HG03139 (cell line): Measurements from ENCODE around the gene MOSMO.

Experiments used
- ATAC-seq: cut with Tn5 transposase; IDR thresholded peaks from one replicate; pipeline ENCODE4 v1.9.1; 2021; ENCODE audit not compliant: unreplicated experiment

Gene MOSMO

DNA sequence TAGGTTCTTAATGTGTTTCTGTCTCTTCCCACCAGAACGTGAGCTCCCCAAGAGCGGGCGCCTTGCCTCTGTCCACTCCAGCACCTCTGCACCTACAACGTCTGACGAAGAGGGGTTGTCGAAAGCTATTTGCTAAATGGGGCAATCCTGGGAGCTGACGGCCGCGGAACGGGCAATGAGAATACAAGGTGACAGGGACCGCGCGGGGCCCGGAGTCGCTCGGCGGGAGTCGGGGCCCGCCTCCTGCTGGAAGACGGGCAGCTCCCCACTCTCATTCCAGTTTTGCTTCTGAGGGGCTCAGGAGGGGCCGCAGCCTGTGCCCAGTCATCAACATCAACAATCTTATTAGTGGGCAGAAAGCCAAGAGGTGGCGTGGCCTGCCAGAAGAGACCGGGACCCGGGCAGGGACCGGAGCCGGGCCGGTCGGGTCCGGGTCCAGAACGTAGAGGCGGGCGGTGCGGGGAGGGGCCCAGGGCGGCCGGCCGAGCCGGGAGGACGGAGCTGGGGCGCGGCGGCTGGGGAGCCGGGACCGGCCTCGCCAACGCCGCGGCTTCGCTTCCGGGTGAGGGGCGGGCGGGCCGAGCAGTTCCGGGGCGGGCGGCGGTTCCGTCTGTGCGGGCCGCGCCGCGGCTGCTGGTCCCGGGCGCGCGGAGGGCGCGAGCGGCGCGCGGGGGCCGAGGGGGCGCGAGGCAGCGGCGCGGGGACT is at the start of gene MOSMO:
Gene MOSMO, plus strand, starts transcription at position 603 of the 706 bp plus-strand sequence. CDS start 191 bp downstream, outside the sequence.
- ATAC-seq = no peak

DNA sequence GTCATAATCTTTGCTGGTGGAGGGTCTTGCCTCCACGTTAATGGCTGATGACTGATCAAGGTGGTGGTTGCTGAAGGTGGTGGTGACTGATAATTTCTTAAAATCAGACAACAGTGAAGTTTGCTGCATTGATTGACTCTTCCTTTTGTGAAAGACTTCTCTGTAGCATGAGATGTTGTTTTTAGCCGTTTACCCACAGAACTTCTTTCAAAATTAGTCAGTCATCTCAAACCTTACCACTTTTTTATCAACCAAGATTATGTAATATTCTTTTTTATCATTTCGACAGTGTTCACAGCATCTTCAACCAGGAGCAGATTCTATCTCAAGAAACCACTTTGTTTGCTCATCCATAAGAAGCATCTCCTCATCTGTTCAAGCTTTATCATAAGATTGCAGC is 48.9 kb upstream of the MOSMO start:
- ATAC-seq = no peak

DNA sequence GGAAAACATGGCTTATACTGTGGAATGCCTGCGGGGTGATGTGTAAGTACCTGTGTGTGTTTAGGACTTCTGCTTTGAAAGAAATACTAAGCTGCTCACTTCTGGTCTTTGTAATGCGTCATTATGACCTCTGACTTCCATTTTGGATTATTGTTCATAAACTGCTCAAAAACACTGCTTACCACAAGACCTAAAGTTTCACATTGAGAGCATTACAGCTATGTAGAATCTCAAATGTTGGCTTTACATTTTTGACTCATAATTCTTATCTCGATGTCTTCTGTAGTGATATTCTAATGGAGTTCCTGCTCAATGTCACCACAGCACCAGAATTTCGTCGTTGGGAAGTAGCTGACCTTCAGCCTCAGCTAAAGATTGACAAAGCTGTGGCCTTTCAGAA is 45.4 kb upstream of the MOSMO start:
- no peak for ATAC-seq

DNA sequence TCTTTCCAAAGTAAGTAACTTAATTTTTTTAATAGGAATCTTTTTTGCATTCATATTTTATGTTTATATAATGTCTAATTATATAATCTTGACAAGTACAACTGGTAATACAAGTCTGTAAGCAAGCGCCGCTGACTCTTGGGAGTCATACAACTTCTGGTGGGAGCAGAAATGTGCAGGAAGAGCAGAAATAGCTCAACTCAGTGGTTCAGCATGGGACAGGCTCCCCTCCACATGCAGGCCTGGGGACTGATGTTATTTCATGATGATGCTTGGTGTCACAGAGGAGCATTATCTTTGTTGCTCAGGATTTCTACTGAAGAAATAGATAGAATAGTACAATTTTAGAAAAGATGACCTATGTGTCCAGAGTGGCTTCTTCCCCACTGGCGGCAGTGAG is 44.0 kb upstream of the MOSMO start:
- no peak for ATAC-seq

DNA sequence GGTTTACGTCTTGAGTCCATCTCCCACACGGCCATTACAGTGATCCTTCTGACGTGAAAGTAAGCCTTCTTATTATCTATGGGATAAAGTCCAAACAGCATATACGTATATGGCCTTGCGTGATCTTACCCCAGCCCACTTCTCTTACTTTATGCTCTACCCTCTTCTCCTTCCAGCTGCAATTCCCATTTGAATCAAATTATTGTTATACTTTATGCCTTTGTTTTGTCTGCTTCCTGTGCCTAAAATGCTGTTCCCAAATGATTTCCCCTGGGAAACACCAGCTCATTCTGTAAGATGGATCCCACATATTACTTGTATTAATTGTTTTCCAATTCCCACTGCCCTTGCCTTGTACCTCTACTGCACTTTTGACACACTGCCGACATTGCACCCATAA is 43.6 kb upstream of the MOSMO start:
- no peak for ATAC-seq

DNA sequence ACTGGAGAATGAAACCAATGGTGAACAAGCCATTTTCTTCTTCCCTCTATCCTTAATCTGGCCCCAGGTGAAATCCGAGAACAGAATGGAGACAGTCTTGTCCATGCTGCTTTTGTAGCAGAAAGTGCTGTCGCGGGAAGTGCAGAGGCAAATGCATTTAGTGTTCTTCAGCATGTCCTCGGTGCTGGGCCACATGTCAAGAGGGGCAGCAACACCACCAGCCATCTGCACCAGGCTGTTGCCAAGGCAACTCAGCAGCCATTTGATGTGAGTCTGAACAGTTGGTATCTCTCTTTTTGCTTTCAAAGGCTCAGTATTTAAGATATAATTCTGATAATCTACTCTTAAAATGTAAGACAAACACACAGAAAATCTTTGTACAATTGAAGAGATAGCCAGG is 36.1 kb upstream of the MOSMO start:
- no peak for ATAC-seq

DNA sequence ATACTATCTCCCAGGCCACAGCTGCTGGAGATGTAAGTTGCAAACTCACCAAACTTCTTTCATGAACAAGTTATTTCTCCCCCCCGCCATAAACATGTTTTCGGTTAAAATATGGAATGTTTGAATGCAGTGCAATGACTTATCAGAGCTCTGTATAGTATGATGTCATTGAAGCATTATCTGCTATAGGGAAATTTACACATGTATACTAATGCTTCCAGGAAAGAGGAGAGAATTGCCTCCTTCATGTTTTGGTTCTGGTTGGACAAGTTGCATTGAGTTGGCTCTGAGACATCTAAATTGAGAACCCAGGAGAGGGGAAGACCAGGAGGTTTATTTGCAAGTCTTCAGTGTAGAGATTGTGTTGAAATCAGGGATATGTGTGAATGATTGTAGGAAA is 34.0 kb upstream of the MOSMO start:
- ATAC-seq = no peak

DNA sequence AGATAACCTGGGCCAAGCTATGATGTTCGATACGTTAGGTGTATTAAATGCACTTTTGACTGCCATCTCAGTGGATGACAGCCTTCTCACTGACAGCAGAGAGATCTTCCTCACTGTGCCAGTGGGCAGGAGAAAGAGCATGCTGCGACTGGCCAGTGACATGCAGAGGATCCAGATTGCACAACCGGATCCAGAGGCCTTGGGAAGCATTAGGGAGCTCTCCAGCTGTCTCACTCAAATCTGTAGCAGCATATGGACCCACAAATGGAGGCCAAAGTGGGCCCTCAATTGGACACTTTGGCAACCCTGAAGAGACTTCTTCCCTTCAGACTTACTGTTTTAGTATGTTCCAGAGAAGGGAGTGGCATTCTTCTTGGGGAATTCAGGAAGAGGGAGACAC is 27.9 kb upstream of the MOSMO start:
- ATAC-seq = no peak

DNA sequence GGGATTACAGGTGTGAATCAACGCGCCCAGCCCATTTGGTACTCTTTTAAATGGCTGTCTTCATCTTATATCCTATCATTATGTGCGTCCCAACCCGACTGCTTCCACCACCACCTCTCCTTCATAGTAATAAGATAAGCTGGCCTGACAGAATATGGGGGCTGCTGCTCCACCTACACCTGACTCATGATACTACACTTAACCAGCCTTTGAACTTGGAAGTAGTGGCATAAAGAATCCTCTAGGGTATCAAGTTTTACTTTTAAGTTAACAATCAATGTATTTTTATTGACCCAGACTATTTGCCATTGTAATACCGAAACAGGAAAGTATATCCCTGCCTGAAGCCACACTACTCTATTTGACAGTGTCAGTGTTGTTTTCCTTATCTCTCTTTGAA is 25.8 kb upstream of the MOSMO start:
- no peak for ATAC-seq

DNA sequence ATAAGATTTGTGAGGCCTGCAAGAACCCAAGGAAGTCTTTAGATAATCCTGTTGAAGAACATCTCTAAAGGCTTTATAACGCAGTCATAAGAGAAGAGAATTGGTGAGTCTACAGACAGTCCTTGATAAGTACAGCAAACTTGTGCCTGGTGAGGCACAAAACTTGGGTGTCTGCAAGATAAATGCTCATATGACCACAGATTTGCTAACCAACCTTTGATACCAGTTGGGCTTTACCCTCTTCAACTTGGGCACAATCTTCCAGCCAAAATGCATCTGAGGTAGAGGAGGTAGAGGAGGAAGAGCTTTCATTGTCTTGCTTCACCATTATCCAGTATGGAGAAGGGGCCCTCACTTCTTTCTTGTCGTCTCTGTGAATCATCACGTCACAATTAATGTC is 23.8 kb upstream of the MOSMO start:
- ATAC-seq = no peak

DNA sequence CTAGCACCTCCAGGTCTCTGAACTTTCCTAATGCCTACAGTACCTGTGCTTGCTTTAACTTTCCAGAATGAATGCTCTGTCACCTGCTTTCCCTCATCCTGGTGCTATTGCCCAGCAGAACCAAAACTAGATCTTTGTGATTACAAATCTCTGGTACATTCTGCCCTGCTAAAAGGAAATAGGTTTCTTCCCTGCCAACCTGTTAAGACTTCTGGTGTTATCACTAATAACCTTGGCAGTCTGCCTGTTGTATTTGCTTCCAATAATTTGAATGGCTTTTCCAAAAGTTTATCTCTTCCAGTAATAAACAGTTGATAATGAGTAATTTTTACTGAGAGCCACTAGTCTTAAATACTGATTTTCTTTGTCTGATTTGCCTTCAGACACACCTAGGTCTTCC is 22.4 kb upstream of the MOSMO start:
- no peak for ATAC-seq

DNA sequence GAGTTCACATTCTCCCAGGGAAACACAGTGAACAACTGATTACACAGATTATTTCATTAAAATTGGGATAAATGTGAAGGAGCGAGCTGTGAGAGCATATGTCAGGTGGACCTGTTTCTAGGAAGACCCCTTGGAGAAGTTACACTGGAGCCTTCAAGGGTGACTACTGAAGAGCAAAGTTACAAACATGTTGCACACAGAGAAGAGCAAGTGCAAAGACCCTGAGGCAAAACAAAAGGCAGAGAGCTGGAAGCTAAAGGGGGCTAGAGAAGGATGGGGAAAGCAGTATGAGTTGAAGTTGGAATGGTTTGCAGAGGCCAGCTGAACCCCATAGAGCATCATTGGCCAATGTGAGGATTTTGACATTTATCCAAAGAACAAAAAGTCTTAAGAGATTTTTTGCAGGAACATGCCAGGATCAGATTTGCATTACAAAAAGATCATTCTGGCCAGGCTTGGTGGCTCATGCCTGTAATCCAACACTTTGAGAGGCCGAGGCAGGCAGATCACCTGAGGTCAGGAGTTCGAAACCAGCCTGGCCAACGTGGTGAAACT is 21.1 kb upstream of the MOSMO start:
- ATAC-seq = no peak

DNA sequence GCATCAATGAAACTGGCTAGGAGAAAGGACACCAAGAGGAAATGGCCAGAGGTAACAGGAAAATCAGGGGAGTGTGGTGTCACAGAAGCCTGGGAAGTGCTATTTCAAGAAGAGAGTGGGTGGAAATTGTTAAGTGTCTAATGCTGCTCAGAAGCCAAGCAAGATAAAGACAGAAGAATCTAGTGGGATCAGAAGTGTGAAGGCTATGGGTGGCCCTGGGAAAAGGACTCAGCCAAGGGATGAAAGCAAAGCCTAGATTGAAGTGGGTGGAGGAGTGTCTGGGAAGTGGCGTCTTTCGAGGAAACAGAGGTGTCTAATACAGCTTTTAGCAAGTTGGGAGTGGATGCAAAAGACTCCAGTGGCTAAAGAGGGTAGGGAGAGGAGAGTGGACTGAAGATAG is 20.4 kb upstream of the MOSMO start:
- no peak for ATAC-seq

DNA sequence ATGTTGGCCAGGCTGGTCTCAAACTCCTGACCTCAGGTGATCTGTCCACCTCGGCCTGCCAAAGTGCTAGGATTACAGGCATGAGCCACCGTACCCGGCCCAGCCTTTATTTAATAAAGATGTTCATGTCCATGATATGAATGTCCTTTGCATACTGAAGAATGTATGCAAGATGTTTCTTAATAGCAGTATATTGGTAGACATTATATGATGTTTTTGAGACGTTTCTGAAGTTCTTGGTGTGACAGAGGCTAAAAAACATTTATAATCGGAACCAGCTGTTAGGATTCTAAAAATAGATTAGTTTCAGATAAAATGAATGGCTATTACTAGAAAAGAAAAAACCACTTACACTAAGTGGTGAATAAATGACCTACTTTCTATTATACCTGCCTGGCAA is 18.8 kb upstream of the MOSMO start:
- ATAC-seq = no peak

DNA sequence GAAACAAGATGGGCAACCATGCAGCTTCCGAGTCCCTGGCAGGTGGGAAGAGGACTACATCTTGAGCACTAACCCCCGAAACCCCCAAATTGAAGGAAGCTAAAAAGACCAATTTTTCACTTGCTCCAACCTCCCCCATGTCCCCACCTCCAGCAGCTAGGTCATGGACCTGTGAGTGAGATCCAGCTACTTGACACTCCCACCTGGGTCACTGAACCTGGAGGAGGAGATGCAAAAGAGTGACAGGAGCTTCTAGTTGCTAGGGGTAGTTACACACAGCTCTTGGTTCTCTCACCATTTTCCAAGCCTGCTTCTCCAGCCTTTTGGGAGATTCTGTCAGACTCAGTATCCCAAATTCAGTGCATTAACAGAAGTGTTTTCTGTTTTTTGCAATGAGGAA is 18.2 kb upstream of the MOSMO start:
- ATAC-seq = no peak

DNA sequence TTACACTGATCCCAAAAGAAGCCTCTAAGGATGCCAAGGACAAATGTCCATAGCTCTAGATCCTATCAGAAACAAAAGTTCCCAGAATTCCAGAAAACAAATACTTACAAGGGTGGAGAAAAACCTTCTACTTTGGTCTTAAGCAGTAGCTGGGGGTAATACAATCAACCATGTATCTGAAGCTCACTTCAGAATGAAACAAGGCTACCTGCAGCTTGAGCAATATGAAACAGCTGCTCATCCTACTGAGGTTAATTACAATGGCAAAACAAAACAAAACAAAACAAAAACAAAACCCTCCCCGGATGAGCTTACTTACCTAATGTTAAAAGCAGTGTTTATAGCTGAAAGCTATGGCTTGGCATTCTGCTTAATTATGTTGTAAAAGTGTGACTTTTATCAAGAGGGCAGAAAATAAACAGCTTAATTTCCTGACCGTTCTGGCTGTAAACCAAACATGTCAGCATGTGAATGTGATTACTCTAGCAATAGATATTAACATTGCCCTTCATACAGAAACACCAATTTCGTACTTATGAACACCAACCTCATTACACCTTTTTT is 17.4 kb upstream of the MOSMO start:
- ATAC-seq = no peak

DNA sequence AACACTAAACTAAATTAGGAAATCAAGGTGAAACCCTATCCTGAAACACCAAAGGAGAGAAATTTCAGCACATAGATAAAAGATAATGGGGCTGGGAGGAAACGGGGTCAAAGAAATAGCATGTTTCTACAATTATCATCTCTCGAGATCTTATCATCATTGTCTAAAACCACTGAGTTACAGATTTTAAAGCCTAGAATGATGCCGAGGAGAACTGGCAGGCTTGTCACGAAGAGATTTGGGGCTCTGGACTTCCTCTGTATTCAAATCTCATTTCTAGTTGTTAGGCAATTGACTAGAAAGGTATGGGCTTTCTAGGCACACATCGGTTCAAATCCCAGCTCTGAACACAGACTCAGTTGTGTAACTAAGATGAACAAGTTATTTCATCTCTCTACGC is 16.3 kb upstream of the MOSMO start:
- no peak for ATAC-seq

DNA sequence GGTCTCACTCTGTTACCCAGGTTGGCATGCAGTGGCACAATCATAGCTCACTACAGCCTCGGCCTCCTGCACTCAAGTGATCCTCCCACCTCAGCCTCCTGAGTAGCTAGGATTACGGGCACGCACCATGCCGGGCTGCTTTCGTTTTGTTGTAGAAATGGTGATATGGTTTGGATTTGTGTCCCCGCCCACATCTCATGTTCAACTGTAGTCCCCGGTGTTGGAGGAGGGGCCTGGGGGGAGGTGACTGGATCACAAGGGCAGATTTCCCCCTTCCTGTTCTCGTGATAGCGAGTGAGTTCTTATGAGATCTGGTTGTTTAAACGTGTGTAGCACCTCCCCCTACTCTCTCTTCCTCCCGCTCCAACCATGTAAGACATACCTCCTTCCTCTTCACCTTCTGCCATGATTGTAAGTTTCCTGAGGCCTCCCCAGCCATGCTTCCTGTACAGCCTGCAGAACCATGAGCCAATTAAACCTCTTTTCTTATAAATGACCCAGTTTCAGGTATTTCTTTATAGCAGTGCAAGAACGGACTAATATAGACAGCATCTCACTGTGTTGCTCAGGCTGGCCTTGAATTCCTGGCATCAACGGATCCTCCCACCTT is 12.9 kb upstream of the MOSMO start:
- ATAC-seq = no peak

DNA sequence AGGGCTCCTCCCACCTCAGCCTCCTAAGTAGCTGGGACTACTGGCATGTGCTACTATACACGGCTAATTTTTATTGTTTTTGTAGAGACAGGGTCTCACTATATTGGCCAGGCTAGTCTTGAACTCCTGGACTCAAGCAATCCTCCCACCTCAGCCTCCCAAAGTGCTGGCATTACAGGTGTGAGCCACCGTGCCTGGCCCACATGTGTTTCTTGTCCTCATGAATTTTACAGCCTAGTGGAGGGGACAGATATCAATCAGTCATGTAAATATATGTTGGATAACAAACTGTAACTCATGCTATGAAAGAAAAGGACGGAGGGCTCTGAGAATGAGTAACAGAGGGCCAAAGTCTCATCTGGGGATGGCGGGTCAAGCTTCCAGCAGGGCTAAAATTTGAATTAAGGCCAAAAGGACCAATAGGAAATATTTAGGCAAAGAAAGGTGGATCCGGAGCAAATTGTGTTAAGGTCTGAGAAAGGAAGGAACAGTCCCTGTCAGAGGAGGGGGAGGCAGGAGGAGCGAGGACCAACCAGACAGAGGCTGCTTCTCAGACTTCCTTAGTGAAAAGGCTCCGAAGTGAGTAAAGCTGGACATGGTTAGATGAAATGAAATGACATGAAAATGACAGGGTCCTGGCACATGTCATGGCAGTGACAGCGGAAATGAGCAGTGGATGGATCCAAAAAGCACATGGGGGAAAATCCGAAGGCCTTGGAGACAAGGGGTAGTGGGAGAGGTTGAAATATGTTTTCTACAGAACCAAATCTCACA is 10.8 kb upstream of the MOSMO start:
- no peak for ATAC-seq

DNA sequence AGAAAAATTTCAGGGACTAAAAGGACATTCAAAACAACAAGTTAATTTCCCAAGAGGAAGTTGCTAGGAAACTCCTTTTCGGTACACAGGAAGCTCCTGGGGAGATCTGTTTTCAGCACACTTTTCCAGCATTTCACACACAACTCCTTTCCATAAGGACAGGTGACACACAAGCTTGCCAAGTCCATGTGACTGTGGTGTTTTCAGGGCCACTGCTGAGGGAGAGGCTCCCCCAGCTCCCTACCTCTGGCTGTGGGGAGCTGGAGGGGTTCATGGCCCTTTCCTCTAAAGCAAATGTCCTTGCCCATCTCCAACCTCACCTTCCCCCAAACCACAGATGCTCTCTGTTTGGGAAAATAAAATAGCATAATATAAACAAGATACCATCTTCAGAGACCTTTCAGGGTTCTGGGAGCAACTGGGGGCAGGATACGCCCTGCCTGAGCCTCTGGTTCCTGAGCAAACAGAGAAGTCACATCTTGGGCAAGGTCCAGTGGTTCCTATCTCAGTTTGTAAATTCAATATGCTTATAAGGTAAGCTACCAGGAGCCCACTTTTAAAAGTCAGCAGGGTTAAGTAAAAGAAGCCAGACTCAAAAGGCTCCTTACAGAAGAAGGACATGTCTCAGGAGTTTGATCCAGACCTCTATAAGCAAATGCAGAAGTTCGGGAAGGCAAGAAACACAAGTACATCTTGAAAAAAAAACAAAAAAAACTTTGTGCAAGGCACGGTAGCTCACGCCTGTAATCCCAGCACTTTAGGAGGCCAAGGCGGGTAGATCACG is 10.0 kb upstream of the MOSMO start:
- ATAC-seq = no peak

DNA sequence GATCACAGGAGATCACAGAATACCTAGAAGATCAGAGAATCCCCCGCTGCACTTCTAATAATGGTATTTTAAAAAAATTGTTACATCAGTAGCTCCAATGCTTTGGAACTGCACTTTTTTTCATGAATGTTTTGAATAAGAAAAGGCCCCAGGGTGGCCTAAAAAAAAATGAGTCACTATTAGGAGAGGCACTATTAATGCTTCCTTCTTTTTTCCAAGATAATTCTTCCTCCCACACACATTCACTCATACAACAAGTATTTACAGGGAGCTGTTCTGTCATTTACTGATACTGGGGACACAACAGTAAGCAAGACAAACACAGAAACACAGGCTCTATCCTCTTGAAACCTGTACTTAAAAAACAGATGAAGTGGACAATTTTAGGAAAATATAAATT is 6.3 kb upstream of the MOSMO start:
- no peak for ATAC-seq
